GM10266 (cell line): ENCODE results near the gene HDAC2.
"Not testable (repeated sequence)": the region's sequence is repeated elsewhere in the genome, so short reads cannot be mapped to it uniquely, and the experiment has no call there.

Source experiments
- DNase-seq: peaks from one replicate; pipeline ENCODE4 v3.0.0; 2012; ENCODE audit errors: extremely low spot score
- TF ChIP-seq, protein P1 (sequence below): IDR thresholded peaks from 2 replicates; pipeline ENCODE4 v1.5.1; 2012; ENCODE audit warnings: mild to moderate bottlenecking, low read depth; ENCODE audit not compliant: control insufficient read depth, insufficient read depth; ENCODE audit errors: missing control alignments

The HDAC2 gene

DNA sequence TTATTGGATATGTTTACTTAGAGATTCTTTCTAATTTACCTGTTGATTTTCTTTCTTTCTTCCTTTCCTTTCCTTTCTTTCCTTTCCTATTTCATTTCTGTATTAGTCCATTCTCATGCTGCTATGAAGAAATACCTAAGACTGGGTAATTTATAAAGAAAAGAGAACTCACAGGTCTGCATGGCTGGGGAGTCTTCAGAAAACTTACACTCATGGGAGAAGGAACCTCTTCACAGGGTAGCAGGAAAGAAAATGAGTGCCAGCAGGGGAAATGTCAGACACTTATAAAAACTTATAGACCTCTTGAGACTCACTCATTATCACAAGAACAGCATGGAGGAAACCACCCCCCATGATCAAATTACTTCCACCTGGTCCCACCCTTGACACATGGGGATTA is 40.8 kb downstream of the HDAC2 start:
- TF ChIP-seq, protein P1, sequence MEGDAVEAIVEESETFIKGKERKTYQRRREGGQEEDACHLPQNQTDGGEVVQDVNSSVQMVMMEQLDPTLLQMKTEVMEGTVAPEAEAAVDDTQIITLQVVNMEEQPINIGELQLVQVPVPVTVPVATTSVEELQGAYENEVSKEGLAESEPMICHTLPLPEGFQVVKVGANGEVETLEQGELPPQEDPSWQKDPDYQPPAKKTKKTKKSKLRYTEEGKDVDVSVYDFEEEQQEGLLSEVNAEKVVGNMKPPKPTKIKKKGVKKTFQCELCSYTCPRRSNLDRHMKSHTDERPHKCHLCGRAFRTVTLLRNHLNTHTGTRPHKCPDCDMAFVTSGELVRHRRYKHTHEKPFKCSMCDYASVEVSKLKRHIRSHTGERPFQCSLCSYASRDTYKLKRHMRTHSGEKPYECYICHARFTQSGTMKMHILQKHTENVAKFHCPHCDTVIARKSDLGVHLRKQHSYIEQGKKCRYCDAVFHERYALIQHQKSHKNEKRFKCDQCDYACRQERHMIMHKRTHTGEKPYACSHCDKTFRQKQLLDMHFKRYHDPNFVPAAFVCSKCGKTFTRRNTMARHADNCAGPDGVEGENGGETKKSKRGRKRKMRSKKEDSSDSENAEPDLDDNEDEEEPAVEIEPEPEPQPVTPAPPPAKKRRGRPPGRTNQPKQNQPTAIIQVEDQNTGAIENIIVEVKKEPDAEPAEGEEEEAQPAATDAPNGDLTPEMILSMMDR: no peak
- DNase-seq: no peak

DNA sequence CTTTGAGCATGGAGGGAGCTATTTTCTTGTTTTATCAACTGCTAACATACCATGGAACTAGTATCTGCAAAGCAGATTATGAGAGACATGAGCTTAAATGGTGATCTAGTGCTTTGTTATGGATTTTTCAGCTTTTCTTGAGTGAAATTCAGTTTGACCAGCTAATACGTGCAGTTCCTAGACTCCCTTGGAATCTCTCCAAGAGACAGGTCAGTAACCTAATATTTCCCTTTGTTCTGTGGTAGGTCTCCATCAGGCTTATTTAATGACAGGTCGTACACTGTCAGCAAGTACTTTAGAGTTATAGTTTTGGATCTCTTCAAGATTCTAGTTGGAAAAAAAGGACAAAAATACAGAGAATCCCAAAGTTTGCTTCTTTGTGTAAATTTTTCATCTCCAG is 43.9 kb downstream of the HDAC2 start:
- TF ChIP-seq, protein P1: no peak
- DNase-seq: no peak

DNA sequence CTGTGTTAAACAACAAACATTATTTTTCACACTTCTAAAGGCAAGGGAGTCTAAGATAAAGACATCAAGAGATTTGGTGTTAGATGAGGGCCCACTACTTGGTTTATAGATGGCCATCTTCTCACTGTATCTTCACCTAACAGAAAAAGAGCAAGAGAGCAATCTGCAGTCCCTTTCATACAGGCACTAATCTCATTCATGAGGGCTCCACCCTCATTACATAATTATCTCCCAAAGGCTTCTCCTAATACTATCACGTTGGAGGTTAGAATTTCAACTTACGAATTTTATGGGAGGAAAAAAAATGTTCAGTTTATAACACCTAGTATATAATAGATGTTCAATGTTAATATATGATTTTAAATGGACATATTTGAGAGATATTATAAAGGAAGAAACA is 45.6 kb downstream of the HDAC2 start:
- no peak for DNase-seq
- TF ChIP-seq, protein P1: no peak

DNA sequence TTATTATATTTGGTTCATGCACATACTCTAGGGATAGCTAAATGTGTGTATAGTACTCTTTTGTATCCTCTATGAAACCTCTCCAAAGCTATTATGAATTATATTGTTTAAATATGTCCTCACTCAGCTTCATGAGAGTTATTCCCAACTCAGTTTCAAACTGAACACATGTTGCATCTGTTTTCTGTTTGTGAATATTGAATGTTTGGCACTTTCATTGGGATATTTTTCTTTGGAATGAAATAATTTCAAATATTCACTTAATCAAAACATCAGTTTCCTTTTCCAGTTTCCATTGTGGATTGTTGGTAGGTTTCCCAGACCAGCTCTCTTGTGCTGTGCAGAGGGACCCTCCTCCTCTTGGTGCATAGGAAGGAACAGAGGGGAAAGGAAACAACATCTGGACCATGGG is 46.6 kb downstream of the HDAC2 start:
- TF ChIP-seq, protein P1: no peak
- no peak for DNase-seq

DNA sequence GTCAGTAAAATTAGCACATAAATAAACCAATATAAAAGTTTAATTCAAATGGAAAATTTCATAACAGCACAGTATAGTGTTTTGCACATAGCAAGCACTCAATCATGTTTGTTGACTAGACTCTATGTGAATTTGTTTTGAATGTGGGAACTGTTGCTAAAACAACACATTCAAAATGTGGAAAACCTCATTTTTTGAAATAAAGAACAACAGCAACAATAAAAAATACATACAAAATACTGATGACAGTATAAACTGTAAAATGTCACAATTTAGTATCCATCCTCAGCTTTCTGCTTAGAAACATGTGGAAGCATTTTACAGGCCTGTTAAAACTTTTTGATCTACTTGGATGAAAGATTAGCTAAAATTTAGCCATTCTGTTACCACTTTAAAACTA is 47.4 kb downstream of the HDAC2 start:
- TF ChIP-seq, protein P1: no peak
- no peak for DNase-seq

DNA sequence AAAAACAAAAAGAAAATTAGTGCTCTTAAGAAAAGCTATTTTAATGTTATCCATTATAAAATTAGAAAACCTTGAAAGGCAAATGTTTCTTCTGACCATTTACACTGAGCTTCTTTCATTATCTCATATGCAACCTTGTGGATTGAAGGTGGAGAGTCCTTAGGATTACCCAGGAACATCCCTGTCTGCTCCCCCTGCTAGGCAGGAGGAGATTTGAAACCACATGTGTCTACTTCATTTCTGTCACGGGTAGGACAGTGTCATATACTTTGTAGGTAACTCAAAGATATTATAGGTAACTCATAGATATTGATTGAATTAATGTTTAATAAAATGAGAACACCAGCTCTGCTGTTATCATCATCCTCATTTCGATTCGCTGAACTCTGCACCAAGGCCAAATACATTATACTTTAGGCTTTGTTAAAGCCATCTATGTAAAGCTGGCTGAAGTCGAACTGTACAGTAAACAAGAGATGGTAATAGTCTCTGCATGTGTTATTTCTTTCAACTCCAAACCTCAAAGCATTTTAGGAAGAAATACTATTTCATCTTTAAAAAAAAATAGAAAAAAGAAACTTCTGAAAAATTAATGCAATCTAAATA is 49.5 kb downstream of the HDAC2 start:
- no peak for DNase-seq
- TF ChIP-seq, protein P1: no peak

DNA sequence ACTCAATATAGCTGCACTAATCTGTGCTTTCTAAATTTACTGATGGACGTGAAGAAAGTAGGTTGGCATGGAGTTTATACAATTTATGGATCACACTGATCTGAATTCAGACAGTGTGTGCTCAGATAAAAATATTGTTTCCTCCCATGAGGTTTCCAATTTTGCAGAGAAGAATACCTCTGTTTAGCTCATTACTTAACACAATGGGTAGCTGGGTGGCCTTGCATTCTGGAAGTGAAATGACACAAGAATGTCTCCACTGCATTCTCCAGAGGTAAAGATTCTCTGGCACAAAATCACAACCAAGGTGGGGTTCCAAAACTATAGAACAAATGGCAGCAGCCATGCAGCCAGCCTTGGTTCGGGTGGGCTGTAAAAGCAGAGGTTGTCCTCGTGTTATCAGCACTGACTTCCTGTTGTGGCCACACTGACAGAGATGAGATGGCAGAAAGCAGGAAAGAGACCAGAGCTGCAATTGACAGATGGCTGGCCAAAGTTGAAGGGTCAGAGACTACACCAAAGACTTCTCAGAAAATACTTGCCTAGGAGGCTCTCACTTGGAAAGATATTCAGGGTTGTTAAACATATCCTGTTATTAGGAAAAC is 50.2 kb downstream of the HDAC2 start:
- TF ChIP-seq, protein P1: no peak
- DNase-seq: peak; percentile 27

DNA sequence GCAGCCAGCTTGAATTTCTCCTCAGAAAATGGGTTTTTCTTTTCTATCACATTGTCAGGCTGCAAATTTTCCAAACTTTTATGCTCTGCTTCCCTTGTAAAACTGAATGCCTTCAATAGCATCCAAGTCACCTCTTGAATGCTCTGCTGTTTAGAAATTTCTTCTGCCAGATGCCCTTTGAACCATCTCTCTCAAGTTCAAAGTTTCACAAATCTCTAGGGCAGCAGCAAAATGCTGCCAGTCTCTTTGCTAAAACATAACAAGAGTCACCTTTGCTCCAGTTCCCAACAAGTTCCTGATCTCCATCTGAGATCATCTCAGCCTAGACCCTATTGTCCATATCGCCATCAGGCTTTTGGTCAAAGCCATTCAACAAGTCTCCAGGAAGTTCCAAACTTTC is 60.7 kb downstream of the HDAC2 start:
- DNase-seq: not testable (repeated sequence)
